HepG2 (cell line): ENCODE data around the gene FCN3. TPM values are rescaled to one million over a fixed set of nuclear protein-coding genes. Genes with fewer than 3 reads are reported as not detected.

Experiments used
- CBX2 ChIP-seq, 2 experiments: fragments of 200-600 bp in 1 of 2; sonication (generic); formaldehyde crosslinking in 1 of 2; IDR thresholded peaks; 2 replicates each; pipeline versions ENCODE4 v1.7.0 to v1.8.1; 2018 to 2022; ENCODE audit warnings: low read depth in 2 of 2, low read length in 1 of 2, mild to moderate bottlenecking in 1 of 2, missing genetic modification reagents in 1 of 2
- FOSL2 ChIP-seq: sonication (generic); formaldehyde crosslinking; IDR thresholded peaks from 2 replicates; pipeline ENCODE4 v1.4.0; 2020; ENCODE audit warnings: missing genetic modification reagents
- GTF2F1 ChIP-seq: fragments of 150-350 bp; IDR thresholded peaks from 2 replicates; pipeline ENCODE4 v1.6.1; 2014; ENCODE audit warnings: low read length
- RAD21 ChIP-seq: fragments of 450-650 bp; formaldehyde crosslinking; IDR thresholded peaks from 2 replicates; pipeline ENCODE4 v1.5.0; 2020; ENCODE audit warnings: mild to moderate bottlenecking
- RCOR2 ChIP-seq: IDR thresholded peaks from 2 replicates; pipeline ENCODE4 v1.6.1; 2016; ENCODE audit warnings: missing biosample characterization, missing genetic modification reagents
- SATB2 ChIP-seq: sonication (generic); formaldehyde crosslinking; IDR thresholded peaks from 2 replicates; pipeline ENCODE4 v1.5.0; 2020; ENCODE audit warnings: missing genetic modification reagents
- SIX1 ChIP-seq: sonication (generic); formaldehyde crosslinking; IDR thresholded peaks from 2 replicates; pipeline ENCODE4 v1.4.0; 2020; ENCODE audit warnings: missing genetic modification reagents, borderline replicate concordance
- SMC3 ChIP-seq: IDR thresholded peaks from 2 replicates; pipeline ENCODE4 v1.6.1; 2011; ENCODE audit warnings: low read length, improper control_type of control experiment
- SNAPC2 ChIP-seq: sonication (generic); formaldehyde crosslinking; IDR thresholded peaks from 2 replicates; pipeline ENCODE4 v1.8.1; 2022; ENCODE audit warnings: mild to moderate bottlenecking, missing genetic modification reagents
- ZNF10 ChIP-seq: sonication (generic); formaldehyde crosslinking; IDR thresholded peaks from 2 replicates; pipeline ENCODE4 v1.4.0; 2020; ENCODE audit warnings: mild to moderate bottlenecking, low read depth, missing genetic modification reagents, borderline replicate concordance
- ZNF101 ChIP-seq: sonication (generic); formaldehyde crosslinking; IDR thresholded peaks from 2 replicates; pipeline ENCODE4 v1.4.0; 2020; ENCODE audit warnings: mild to moderate bottlenecking, low read depth, missing genetic modification reagents, borderline replicate concordance
- ZNF354B ChIP-seq: sonication (generic); formaldehyde crosslinking; IDR thresholded peaks from 2 replicates; pipeline ENCODE4 v1.8.0; 2022; ENCODE audit warnings: mild to moderate bottlenecking, missing genetic modification reagents
- ZNF644 ChIP-seq: IDR thresholded peaks from 2 replicates; pipeline ENCODE4 v1.6.1; 2016; ENCODE audit warnings: low read depth
- polyA plus RNA-seq, 8 experiments: library from polyadenylated mRNA; depleted of rRNA in 3 of 8; stranded (reverse) in 7 of 8; unstranded in 1 of 8; fragments of >200 nt; fragmentation: Illumina TruSeq in 4 of 8; extraction: Trizol in 4 of 8; gene quantifications; 2 replicates each; pipeline versions ENCODE4 v1.2.1 to v1.2.3, GENCODE V29; 2011 to 2016; ENCODE audit warnings: low read depth in 4 of 8, missing spikeins in 1 of 8, mixed read lengths in 1 of 8; ENCODE audit not compliant: insufficient read depth in 1 of 8
- total RNA-seq, 5 experiments: library from RNA; depleted of rRNA; stranded (reverse); fragments of >200 nt; fragmentation: Illumina TruSeq; extraction: Trizol; gene quantifications; 2 replicates each; pipeline ENCODE4 v1.2.3, GENCODE V29; 2016; ENCODE audit warnings: low read depth in 1 of 5
- TF ChIP-seq, protein P1 (sequence below): sonication (generic); formaldehyde crosslinking; IDR thresholded peaks from 2 replicates; pipeline ENCODE4 v1.4.0; 2020; ENCODE audit warnings: missing genetic modification reagents
- TF ChIP-seq, protein P2 (sequence below): sonication (generic); formaldehyde crosslinking; IDR thresholded peaks from one replicate; pipeline ENCODE4 v1.5.1; 2020; ENCODE audit warnings: mild to moderate bottlenecking, missing genetic modification reagents; ENCODE audit errors: not compliant biosample characterization

The FCN3 gene
- total and polyA plus RNA-seq, 2 of the 13 experiments (the other 11 are each of a cell fraction or from before 2014, with no cell fraction given) = not detected

DNA sequence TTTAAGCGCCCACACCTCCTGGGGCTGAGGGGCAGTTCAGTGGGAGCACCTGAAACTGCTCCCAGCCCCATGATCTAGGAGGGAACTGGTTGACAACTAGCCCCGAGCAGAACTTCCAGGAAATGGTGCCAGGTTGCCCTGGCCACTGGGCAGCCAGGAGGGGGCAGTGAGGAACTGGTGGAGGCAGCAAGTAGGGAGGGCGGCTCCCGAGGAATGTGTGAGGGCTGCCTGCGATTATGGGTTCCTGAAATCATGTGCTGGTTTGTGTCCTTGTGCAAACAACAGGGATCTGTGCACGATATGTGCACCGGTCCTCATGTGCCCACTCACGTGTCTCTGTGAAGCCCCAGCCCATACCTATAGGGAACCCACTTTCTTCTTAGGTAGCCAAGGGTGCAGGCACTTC is 27.7 kb upstream of the FCN3 start (continued):
- TF ChIP-seq, protein P1, sequence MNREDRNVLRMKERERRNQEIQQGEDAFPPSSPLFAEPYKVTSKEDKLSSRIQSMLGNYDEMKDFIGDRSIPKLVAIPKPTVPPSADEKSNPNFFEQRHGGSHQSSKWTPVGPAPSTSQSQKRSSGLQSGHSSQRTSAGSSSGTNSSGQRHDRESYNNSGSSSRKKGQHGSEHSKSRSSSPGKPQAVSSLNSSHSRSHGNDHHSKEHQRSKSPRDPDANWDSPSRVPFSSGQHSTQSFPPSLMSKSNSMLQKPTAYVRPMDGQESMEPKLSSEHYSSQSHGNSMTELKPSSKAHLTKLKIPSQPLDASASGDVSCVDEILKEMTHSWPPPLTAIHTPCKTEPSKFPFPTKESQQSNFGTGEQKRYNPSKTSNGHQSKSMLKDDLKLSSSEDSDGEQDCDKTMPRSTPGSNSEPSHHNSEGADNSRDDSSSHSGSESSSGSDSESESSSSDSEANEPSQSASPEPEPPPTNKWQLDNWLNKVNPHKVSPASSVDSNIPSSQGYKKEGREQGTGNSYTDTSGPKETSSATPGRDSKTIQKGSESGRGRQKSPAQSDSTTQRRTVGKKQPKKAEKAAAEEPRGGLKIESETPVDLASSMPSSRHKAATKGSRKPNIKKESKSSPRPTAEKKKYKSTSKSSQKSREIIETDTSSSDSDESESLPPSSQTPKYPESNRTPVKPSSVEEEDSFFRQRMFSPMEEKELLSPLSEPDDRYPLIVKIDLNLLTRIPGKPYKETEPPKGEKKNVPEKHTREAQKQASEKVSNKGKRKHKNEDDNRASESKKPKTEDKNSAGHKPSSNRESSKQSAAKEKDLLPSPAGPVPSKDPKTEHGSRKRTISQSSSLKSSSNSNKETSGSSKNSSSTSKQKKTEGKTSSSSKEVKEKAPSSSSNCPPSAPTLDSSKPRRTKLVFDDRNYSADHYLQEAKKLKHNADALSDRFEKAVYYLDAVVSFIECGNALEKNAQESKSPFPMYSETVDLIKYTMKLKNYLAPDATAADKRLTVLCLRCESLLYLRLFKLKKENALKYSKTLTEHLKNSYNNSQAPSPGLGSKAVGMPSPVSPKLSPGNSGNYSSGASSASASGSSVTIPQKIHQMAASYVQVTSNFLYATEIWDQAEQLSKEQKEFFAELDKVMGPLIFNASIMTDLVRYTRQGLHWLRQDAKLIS (CRISPR knock-in tag) = no peak
- TF ChIP-seq CBX2 (IDR thresholded peaks at IDR 0.05; ENCODE audit: low read depth, low read length) (no peak), CBX2 (CRISPR knock-in tag; IDR thresholded peaks at IDR 0.05; ENCODE audit: low read depth) (no peak), FOSL2 (no peak), GTF2F1 (no peak), ZNF101 (no peak), SNAPC2 (CRISPR knock-in tag) (0 out of 2 replicates have a peak, but pooled peaks have one; percentile 25), RCOR2 (CRISPR knock-in tag) (no peak), SMC3 (no peak), SATB2 (CRISPR knock-in tag) (no peak), ZNF10 (CRISPR knock-in tag) (no peak), SIX1 (CRISPR knock-in tag) (no peak), ZNF354B (CRISPR knock-in tag) (no peak), RAD21 (CRISPR knock-in tag) (peak; percentile 31; the same call in 1 of the 2 replicates), ZNF644 (CRISPR knock-in tag) (no peak)
- TF ChIP-seq, protein P2, sequence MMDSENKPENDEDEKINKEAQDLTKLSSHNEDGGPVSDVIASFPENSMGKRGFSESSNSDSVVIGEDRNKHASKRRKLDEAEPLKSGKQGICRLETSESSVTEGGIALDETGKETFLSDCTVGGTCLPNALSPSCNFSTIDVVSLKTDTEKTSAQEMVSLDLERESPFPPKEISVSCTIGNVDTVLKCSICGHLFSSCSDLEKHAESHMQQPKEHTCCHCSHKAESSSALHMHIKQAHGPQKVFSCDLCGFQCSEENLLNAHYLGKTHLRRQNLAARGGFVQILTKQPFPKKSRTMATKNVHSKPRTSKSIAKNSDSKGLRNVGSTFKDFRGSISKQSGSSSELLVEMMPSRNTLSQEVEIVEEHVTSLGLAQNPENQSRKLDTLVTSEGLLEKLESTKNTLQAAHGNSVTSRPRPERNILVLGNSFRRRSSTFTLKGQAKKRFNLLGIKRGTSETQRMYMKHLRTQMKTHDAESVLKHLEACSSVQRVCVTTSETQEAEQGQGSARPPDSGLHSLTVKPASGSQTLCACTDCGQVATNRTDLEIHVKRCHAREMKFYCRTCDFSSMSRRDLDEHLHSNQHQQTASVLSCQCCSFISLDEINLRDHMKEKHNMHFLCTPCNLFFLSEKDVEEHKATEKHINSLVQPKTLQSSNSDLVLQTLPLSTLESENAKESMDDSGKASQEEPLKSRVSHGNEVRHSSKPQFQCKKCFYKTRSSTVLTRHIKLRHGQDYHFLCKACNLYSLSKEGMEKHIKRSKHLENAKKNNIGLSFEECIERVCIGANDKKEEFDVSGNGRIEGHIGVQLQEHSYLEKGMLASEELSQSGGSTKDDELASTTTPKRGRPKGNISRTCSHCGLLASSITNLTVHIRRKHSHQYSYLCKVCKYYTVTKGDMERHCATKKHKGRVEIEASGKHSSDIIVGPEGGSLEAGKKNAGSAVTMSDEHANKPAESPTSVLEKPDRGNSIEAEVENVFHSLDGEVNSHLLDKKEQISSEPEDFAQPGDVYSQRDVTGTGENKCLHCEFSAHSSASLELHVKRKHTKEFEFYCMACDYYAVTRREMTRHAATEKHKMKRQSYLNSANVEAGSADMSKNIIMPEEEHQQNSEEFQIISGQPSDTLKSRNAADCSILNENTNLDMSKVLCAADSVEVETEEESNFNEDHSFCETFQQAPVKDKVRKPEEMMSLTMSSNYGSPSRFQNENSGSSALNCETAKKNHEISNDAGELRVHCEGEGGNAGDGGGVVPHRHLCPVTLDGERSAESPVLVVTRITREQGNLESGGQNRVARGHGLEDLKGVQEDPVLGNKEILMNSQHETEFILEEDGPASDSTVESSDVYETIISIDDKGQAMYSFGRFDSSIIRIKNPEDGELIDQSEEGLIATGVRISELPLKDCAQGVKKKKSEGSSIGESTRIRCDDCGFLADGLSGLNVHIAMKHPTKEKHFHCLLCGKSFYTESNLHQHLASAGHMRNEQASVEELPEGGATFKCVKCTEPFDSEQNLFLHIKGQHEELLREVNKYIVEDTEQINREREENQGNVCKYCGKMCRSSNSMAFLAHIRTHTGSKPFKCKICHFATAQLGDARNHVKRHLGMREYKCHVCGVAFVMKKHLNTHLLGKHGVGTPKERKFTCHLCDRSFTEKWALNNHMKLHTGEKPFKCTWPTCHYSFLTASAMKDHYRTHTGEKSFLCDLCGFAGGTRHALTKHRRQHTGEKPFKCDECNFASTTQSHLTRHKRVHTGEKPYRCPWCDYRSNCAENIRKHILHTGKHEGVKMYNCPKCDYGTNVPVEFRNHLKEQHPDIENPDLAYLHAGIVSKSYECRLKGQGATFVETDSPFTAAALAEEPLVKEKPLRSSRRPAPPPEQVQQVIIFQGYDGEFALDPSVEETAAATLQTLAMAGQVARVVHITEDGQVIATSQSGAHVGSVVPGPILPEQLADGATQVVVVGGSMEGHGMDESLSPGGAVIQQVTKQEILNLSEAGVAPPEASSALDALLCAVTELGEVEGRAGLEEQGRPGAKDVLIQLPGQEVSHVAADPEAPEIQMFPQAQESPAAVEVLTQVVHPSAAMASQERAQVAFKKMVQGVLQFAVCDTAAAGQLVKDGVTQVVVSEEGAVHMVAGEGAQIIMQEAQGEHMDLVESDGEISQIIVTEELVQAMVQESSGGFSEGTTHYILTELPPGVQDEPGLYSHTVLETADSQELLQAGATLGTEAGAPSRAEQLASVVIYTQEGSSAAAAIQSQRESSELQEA (CRISPR knock-in tag) = no peak
